Stomach (tissue), 9 donors: ENCODE measurements around the gene HPS1. TPM values are rescaled to one million over a fixed set of nuclear protein-coding genes. Genes with fewer than 3 reads are reported as not detected.

Experiments
- DNase-seq, 2 donors: peaks; one replicate each; pipeline versions ENCODE4 v3.0.0 to v3.0.0-alpha.2; 2013 to 2019
- H3K27ac ChIP-seq, 5 donors: fragments of 200-600 bp in 4 of 5; sonication (generic) in 4 of 5; one replicate each; pipeline ENCODE4 v1.5.1; 2013 to 2019; ENCODE audit warnings: mild to moderate bottlenecking in 1 of 5, moderate library complexity in 1 of 5
- H3K27me3 ChIP-seq, 3 donors: fragments of 200-600 bp; sonication (generic); one replicate each; pipeline ENCODE4 v1.5.1; 2017 to 2019; ENCODE audit warnings: mixed run types in 1 of 3
- H3K36me3 ChIP-seq, 4 donors: fragments of 200-600 bp; sonication (generic); 1 replicate in 3 of 4; 2 replicates in 1 of 4; pipeline ENCODE4 v1.5.1; 2016 to 2019
- H3K4me1 ChIP-seq, 4 donors: fragments of 200-600 bp; sonication (generic); one replicate each; pipeline ENCODE4 v1.5.1; 2016 to 2019
- H3K4me3 ChIP-seq, 4 donors: fragments of 200-600 bp; sonication (generic) in 3 of 4; one replicate each; pipeline ENCODE4 v1.5.1; 2016 to 2019; ENCODE audit warnings: mild to moderate bottlenecking in 1 of 4
- H3K9me3 ChIP-seq, 4 donors: fragments of 200-600 bp; sonication (generic); one replicate each; pipeline ENCODE4 v1.5.1; 2016 to 2019
- EP300 ChIP-seq: sonication (generic); formaldehyde crosslinking; IDR thresholded peaks from one replicate; pipeline ENCODE4 v1.6.1; 2017; ENCODE audit warnings: antibody characterized with exemption
- POLR2A ChIP-seq, 4 donors: fragments of 450-650 bp; IDR thresholded peaks; one replicate each; pipeline ENCODE4 v1.6.1; 2016; ENCODE audit warnings: antibody characterized with exemption in 4 of 4, control low read depth in 2 of 4, mild to moderate bottlenecking in 1 of 4, moderate library complexity in 1 of 4
- POLR2AphosphoS5 ChIP-seq, 3 donors: sonication (generic); formaldehyde crosslinking; IDR thresholded peaks; one replicate each; pipeline ENCODE4 v1.6.1; 2016; ENCODE audit warnings: antibody characterized with exemption in 3 of 3
- WGBS, 5 donors: extraction: QIAGEN DNeasy Blood & Tissue Kit in 3 of 5; methylation state at CpG; one replicate each; pipeline versions ENCODE4 v1.1.5 to v1.1.7; 2013 to 2018; 5-methylcytosine and 5-hydroxymethylcytosine counted together
- intact Hi-C: fragments of 100-400 bp; cut with DNase I; formaldehyde crosslinking; loops from one replicate; pipeline ENCODE4 v1.15.1; 2023; ENCODE audit warnings: low total_unique reads
- polyA plus RNA-seq, 3 donors: library from polyadenylated mRNA; stranded (reverse); fragments of 200-250 nt; gene quantifications; one replicate each; pipeline ENCODE4 v1.2.3, GENCODE V29; 2013
- total RNA-seq, 5 donors: library from RNA; depleted of rRNA; stranded (reverse); fragments of >200 nt; gene quantifications; one replicate each; pipeline versions ENCODE4 v1.1.0 to v1.2.3, GENCODE V29; 2014 to 2016
- TF ChIP-seq, protein P1 (sequence below), 7 experiments: fragments of 450-650 bp in 4 of 7; fragments of 200-600 bp in 3 of 7; sonication (generic) in 3 of 7; IDR thresholded peaks; one replicate each; pipeline ENCODE4 v1.5.1; 2016 to 2019; ENCODE audit warnings: antibody characterized with exemption in 7 of 7, control low read depth in 2 of 7, mild to moderate bottlenecking in 1 of 7
- donor health status: healthy with polysubstance abuse.
- donor health status: Bipolar disorder and iron deficiency.
- donor health status: healthy.

HPS1 gene
- total and polyA plus RNA-seq, 8 donors = 15.1 to 140 (median 49.1) TPM

DNA sequence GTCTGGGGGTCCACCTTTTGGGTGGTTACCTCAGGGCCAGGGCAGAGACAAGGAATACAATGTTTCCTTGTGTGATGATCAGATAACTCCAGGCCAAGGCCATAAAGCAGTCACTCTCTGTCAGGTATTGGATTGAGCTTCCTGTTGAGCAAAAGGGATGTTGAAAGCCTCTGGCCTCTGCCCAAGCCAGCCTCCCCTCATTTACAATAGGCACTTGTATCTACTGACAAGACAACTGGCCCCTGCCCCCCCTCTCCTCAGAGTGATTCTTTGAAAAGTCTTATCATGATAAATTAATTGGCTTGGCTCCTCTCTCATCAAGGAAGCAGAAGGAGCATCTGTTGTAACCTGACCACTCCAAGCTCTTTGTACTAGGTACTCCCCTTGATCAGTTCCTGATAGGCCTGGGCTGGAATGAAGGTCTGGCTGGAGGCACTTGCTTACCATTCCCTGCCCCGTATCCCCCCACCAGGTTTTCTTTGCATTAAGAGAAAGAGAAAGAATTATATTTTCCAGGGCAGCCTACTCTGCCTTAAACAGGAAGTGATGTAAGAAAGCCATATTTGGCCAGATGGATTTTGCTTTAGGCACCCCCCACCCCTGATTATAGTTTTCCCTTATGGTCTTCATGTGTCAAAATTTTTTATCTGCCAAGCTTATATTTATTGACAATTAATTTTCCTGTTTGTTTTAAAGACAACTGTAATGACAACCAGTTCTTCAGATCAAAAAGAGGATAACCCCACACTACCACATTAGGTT, 42.1 kb upstream of the HPS1 start:
- H3K27me3 ChIP-seq = no peaks in the 10 kb centered on the region
- H3K4me3 ChIP-seq = no peak overlapping the region
- WGBS, 5 donors = 70 to 90% (median 83%) methylated on average over 1 of the region's 1 CpG
- no peaks in the 10 kb centered on the region for H3K9me3 ChIP-seq
- no peaks in the 10 kb centered on the region for H3K36me3 ChIP-seq
- no peak for DNase-seq
- TF ChIP-seq POLR2A (IDR thresholded peaks at IDR 0.05) (no peak), EP300 (no peak), POLR2AphosphoS5 (IDR thresholded peaks at IDR 0.05) (no peak)
- TF ChIP-seq, protein P1, sequence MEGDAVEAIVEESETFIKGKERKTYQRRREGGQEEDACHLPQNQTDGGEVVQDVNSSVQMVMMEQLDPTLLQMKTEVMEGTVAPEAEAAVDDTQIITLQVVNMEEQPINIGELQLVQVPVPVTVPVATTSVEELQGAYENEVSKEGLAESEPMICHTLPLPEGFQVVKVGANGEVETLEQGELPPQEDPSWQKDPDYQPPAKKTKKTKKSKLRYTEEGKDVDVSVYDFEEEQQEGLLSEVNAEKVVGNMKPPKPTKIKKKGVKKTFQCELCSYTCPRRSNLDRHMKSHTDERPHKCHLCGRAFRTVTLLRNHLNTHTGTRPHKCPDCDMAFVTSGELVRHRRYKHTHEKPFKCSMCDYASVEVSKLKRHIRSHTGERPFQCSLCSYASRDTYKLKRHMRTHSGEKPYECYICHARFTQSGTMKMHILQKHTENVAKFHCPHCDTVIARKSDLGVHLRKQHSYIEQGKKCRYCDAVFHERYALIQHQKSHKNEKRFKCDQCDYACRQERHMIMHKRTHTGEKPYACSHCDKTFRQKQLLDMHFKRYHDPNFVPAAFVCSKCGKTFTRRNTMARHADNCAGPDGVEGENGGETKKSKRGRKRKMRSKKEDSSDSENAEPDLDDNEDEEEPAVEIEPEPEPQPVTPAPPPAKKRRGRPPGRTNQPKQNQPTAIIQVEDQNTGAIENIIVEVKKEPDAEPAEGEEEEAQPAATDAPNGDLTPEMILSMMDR (IDR thresholded peaks at IDR 0.05) = no peak
- H3K4me1 ChIP-seq = no peaks in the 10 kb centered on the region
- H3K27ac ChIP-seq = no peak overlapping the region
- intact Hi-C loops = no loop called here

DNA sequence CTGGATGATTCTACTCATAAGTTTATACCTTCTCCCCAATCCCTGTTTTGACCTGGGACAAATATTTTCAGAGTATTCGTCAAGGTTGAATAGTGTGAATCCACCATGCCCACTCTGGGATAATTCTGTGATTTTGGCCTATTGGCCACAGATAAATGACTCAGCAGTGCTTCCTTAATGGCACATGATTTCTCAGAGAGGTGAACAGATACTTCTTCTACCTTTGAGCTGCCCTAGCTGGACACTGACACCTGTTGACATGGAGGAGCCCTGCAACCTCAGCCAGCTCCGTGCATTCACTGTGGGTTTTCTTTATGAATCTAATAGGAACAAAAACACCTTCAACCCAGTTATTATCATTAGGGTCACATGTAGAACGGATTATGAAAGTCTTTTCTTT, 40.9 kb upstream of the HPS1 start:
- Histone ChIP-seq H3K36me3 (no peaks in the 10 kb centered on the region), H3K4me3 (no peak overlapping the region), H3K4me1 (no peaks in the 10 kb centered on the region), H3K27ac (no peak overlapping the region), H3K27me3 (no peaks in the 10 kb centered on the region), H3K9me3 (no peaks in the 10 kb centered on the region)
- TF ChIP-seq POLR2AphosphoS5 (IDR thresholded peaks at IDR 0.05) (no peak), POLR2A (IDR thresholded peaks at IDR 0.05) (no peak), EP300 (no peak)
- TF ChIP-seq, protein P1 (IDR thresholded peaks at IDR 0.05) = no peak
- intact Hi-C loops = no loop called here
- WGBS, 5 donors = 74 to 90% (median 77%) methylated on average over 3 of the region's 3 CpGs
- DNase-seq = no peak

DNA sequence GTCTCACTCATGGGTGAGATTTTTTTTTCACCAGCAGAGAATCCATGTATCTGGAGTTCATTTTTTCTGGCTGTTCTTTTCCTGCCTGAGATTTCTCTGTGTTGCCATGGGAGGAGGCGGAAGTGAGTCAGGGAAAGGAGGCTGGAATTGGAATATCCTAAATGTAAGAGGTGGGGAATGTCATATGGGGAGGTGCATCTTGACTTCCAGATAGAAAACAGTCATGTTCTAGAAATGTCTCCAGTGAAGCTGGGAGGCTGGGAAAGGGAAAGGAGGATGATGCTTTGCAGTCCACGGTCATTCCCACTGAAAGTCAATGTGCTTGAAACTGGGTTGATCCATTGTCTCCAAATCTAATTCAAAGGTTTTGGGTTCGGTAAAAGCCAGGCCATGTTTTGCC, 39.7 kb upstream of the HPS1 start:
- WGBS, 5 donors = 81 to 93% (median 91%) methylated on average over 3 of the region's 3 CpGs

DNA sequence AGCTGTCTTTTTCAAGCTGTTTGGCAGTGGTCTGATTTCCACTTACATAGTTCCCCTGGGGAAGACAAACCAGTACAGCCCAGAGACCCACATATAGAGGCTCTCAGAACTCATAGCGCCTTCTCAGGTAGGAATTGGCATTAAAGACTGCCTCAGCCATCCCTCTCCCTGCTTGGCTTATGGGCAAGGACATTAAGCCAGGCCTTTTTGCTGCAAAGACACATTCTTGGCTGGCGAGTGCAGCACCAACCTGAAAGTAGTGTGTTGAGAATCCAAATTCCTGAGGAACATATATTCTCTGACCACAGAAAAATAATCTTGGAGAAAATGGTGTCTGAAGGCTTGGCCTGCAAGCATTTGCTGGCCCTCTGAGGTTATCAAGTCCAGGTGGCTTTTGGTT, 39.2 kb upstream of the HPS1 start:
- Histone ChIP-seq H3K27me3 (no peaks in the 10 kb centered on the region), H3K9me3 (no peaks in the 10 kb centered on the region), H3K36me3 (no peaks in the 10 kb centered on the region), H3K4me3 (no peak overlapping the region), H3K27ac (no peak overlapping the region), H3K4me1 (peaks cover 0 to 5% (median 0%) of the 10 kb centered on the region in 4 donors)
- DNase-seq = no peak
- WGBS, 5 donors = 64 to 81% (median 80%) methylated on average over 2 of the region's 2 CpGs
- intact Hi-C loops = no loop called here
- TF ChIP-seq POLR2AphosphoS5 (IDR thresholded peaks at IDR 0.05) = no peak
- TF ChIP-seq, protein P1 (IDR thresholded peaks at IDR 0.05) = no peak
- no peak for TF ChIP-seq POLR2A (IDR thresholded peaks at IDR 0.05)
- TF ChIP-seq EP300 = no peak

More for the DNA sequence above, 39.7 kb upstream of the HPS1 start:
- Histone ChIP-seq H3K27ac (no peak overlapping the region), H3K4me3 (no peak overlapping the region), H3K4me1 (peaks cover 0 to 4% (median 0%) of the 10 kb centered on the region in 4 donors), H3K27me3 (no peaks in the 10 kb centered on the region), H3K36me3 (no peaks in the 10 kb centered on the region), H3K9me3 (no peaks in the 10 kb centered on the region)
- TF ChIP-seq EP300 = no peak
- TF ChIP-seq POLR2AphosphoS5 (IDR thresholded peaks at IDR 0.05) = no peak
- no peak for TF ChIP-seq POLR2A (IDR thresholded peaks at IDR 0.05)
- TF ChIP-seq, protein P1 (IDR thresholded peaks at IDR 0.05) = no peak
- intact Hi-C loops = no loop called here
- no peak for DNase-seq
